ENCODE data around the gene TRMT61A.

The TRMT61A gene

GRCh38 chr14:103552846-103553210, 23.8 kb downstream of the TRMT61A start:
- H3K27ac ChIP-seq = no peak overlapping the region
- TF ChIP-seq ZFX (IDR thresholded peaks at IDR 0.05; ENCODE audit: borderline replicate concordance) (no peak), CTCF (IDR thresholded peaks at IDR 0.05) (no peak)

- no peak overlapping the region for H3K27ac ChIP-seq
- TF ChIP-seq CTCF (IDR thresholded peaks at IDR 0.05) = no peak
- no peak for TF ChIP-seq ZFX (IDR thresholded peaks at IDR 0.05; ENCODE audit: borderline replicate concordance)
Observed at GRCh38 chr14:103555559-103556337, 26.8 kb downstream of the TRMT61A start.

- TF ChIP-seq ZFX (IDR thresholded peaks at IDR 0.05; ENCODE audit: borderline replicate concordance) (no peak), CTCF (IDR thresholded peaks at IDR 0.05) (no peak)
- 0 out of 2 replicates have a peak overlapping the region, but pooled peaks have one; percentile 7 for H3K27ac ChIP-seq
Observed at GRCh38 chr14:103556946-103557758, 28.2 kb downstream of the TRMT61A start.

- peak overlapping the region; percentile 24; the same call in 1 of the 2 replicates for H3K27ac ChIP-seq
Observed at GRCh38 chr14:103558071-103558882, 29.3 kb downstream of the TRMT61A start.

GRCh38 chr14:103559766-103560165, 30.8 kb downstream of the TRMT61A start:
- TF ChIP-seq ZFX (IDR thresholded peaks at IDR 0.05; ENCODE audit: borderline replicate concordance) (no peak), CTCF (IDR thresholded peaks at IDR 0.05) (no peak)
- peak overlapping the region; percentile 24; the same call in 1 of the 2 replicates for H3K27ac ChIP-seq

More at GRCh38 chr14:103558071-103558882, 29.3 kb downstream of the TRMT61A start:
- TF ChIP-seq CTCF (IDR thresholded peaks at IDR 0.05) (no peak), ZFX (IDR thresholded peaks at IDR 0.05; ENCODE audit: borderline replicate concordance) (no peak)

- peak overlapping the region; percentile 95; the same call in 1 of the 2 replicates for H3K27ac ChIP-seq
- TF ChIP-seq CTCF (IDR thresholded peaks at IDR 0.05) (no peak), ZFX (IDR thresholded peaks at IDR 0.05; ENCODE audit: borderline replicate concordance) (no peak)
Observed at GRCh38 chr14:103560691-103561090, 31.7 kb downstream of the TRMT61A start.
